Measurements from ENCODE around the gene LPCAT1.

The LPCAT1 gene

DNA sequence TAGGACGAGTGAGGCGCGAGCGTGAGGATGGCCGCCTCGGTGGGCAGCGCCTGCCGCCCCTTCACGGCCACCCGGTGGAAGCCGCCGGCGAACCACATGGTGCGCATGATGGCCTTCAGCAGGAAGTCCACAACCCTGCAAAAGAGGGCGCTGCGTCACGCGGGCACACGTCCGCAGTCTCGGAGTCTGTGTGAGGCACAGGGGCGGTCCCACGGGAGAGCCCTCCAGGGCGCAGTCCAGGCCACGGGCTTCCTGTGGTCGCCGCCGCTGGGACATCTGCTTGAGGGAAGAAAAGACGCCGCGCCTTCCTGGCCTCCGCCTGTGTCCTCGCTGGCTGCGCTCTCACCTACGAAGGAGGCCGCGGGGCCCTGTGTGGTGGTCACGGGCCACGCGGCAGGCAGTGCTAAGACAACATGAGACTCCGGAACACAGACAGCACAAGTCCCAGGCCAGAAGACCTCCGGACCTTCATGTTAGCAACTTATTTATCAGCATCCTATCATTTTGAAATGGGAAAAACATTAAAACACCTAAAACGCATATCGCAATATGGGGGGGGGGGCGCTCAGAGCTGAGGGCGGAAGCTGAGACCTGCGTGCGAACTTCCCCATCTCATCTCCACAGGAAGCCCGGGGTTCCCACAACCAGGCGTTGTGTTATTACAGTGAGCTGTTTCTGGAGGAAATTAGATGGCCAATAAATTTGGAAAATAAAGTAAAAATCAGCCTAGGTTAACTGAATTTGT is 28.8 kb downstream of the LPCAT1 start:
- no peak for DNase-seq

DNA sequence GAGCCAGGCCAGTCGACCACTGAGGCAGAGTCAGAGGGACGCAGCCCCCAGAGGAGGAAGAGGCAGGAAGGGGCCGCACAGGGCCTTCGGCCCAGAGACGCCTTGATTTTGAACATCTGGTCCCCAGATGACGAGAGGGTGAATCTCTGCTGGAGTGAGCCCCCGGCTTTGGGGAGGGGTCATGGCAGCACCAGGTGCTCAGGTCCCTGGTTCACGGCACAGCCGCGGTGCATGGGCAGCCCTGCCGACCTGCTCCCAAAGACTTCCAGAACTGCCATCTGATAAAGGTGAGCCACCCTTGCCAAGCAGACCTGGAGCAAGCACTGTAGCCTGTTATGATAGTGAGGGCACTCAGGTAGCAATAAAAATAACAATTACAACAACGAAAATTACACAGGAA is 29.8 kb downstream of the LPCAT1 start:
- no peak for DNase-seq

DNA sequence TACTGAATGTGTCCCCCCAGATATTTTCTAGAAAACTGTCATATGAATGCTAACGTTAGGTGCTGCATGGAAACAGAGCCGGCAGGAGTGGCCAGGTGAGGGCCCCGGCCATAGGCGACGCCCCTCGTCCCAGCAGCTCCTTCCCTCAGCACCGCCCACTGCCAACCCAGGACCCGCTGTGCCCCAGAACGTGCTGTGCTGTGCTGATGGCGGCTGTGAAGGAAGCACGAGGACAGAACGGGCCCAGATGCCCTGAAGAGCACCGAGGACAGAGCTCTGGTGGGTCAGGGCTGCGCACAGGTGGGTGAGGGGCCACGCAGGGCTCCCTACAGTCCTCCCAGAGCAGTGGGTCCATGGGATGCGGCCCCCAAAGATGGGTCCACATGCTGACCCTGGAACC is 30.3 kb downstream of the LPCAT1 start:
- no peak for DNase-seq

GRCh38 chr5:1492757-1493156 is 31.0 kb downstream of the LPCAT1 start:
- no peak for DNase-seq

- DNase-seq, result no peak
Measured at GRCh38 chr5:1490376-1490775, 33.4 kb downstream of the LPCAT1 start.

GRCh38 chr5:1489754-1490153 is 34.0 kb downstream of the LPCAT1 start:
- DNase-seq, result no peak

DNA sequence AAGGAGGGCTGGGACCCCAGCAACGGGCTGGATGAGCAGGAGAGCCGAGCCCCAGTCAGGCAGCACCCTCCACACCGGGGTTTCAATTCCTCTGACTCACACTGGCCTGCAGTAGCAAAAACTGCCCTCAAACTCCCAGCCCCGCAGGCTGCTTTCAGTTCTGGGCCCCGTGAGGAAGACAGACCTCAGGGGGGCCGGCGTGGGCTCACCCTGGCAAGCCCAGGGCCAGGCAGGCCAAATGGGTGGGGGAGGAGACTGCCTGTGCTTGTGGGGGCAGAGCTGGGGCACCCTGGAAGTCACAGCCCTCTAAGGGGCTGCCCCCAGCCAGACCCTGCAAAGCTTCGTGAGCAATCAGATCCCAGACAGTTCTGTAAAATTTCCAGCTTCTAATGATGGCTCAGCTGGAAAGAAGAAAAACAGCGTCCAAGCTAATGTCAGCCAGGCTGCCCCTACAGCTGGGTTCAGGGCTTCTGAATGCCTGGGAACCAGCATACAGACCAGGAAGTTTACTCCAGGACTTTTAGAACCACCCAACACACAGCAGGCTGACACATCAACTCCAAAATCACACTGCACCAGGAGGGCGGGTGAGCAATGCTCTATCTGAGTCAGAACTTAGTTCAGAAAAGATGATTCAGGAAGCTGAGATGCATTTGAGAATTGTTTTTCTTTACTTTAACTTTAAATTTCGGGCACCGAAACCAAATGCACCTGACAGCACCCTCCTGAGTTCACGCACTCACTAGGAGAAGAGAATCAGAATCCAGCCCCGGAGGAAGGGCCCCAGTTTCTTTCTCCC is 34.7 kb downstream of the LPCAT1 start:
- no peak for DNase-seq

DNA sequence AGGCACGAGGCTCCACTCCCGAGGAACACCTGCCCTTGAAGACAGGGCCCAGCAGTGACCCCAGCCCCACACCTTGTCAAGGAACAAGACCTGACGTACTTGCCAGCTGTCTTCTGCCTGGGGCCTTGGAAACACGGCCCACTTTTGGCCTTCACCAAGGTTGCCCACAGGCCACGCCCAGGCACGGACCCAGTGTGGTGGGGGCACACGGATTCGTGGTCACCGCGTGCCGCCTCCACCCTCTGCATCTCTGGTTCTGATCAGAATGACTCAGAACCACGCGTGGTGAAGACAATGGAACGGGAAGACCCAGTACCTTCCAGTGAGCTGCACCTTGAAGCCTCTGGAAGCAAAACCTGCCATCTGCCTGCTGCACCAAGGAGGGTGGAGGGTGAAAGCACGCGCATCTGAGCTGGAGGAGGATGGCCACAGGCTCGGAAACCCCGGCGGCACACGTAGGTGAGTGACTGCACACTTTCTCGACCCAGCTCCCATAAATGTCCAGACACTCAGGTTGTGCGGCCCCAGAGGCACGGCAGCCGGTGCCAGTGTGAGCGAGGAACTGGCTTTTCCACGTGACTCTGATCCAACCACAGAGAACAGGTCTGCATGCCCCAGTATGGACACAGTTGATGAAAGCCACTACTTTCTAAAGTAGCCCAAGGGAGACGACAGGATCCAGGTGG is 36.5 kb downstream of the LPCAT1 start:
- DNase-seq, result no peak

GRCh38 chr5:1486271-1486670 is 37.5 kb downstream of the LPCAT1 start:
- no peak for DNase-seq

DNA sequence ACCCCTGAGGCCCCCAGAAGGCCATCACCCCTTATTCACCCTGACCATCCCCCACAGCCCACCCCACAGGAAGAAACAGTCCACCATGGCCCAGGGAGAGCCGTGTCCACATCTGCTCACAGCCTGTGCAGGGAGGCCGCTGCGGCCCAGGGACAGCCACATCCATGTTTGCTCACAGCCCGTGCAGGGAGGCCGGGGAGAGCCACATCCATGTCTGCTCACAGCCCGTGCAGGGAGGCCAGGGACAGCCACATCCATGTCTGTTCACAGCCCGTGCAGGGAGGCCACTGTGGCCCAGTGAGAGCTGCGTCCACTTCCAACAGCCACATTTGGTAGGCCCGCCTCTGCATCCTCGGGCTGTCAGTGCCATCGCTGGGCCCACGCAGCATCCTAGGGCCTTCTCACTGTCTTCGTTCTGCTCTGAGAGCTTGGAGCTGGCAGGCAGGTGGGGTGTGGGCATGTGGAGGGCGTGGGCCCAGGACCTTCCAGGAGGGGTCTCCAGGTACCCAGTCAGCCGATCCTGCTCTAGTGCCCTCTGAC is 38.1 kb downstream of the LPCAT1 start:
- DNase-seq, result no peak

DNA sequence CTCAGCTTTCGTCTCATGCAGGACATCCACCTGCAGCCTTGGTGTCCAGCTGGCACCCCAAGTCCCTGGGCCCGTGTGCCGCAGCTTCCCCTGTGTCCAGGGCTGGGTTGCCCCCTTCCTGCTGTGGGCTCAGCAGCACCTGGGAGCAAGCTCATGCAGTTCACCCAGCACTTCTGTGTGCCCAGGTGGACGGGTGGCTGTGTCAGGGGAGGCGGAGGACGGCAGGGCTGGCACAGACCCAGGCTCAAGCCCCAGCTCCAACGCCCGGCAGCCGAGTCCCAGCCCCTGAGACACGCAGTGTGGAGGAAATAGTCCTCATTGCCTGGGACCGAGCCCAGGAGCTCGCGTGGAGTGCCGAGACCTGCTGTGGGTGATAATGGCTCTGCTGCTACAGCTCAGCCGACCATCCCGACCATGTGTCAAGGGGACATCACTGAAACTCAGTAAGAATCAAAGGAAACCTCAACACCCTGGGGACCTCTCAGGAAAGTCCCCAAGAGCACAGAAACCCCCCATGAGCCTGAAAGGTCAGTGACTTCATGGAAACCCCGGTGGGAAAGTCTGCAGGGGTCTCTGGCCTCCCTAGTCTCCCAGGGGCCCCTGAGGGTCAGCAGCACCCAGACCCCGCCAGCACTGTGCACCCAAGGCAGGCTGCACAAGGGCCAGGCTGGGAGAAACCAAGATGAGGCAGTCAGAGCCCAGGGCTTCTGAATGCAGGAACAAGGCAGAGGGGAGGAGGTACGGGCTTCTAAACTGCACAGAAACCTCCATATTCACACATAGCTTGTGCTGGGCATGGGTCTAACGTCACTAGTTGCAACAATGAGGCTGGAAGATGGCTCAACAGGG is 38.8 kb downstream of the LPCAT1 start:
- no peak for DNase-seq

GRCh38 chr5:1483856-1484729 is 39.7 kb downstream of the LPCAT1 start:
- DNase-seq, result no peak

- DNase-seq, result no peak
Measured at GRCh38 chr5:1483064-1483463, 40.7 kb downstream of the LPCAT1 start.

DNA sequence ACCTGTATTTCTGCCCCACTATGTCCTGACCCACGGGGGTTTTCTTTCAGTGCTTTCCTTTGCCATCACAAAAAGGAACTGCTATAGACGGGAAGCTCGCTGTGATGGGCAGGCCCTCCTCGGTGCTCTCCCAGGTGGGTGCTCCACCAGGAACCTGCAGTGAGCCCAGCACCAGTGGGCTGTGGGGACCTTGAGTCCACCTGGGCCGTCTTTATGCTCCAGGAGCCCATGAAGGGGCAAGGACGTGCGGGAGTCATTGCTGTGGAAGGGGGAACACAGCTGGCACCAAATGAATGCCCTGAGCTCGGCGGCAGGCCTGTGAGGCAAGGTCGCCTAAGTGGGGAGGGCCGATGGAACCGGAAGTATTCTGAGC is 41.8 kb downstream of the LPCAT1 start:
- no peak for DNase-seq

DNA sequence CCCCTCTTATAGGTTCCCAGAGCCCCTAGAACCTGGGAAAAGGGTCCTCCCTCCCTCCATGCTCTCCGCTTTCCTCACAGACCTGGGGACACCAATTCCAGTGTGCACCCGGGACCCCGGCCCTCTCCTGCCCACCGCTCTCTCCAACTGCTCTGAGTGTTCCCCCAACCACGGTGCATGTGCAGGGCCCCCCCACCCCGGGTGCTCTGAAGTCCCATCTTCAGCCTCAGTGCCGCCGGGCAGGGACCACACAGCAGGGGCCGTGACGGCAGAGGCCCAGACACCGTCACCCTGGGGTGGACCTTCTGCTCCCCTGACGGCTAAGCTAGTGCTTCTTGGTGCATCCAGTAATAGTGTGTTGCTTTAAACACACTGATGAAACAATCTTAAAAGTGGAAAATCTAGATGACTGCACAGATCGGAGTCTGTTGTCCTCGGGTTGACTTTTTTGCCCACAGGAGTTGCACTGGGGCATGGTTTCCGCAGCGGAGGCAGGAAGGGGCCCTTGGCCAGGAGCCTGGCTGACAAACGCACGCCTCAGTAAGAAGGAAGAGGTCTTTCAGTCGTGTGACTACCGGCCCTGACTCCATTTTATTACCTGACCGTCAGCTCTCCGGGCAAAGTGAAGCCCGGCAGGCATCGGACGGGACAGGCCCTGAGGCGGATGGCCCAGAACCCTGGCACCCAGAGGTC is 42.3 kb downstream of the LPCAT1 start:
- DNase-seq, result no peak

DNA sequence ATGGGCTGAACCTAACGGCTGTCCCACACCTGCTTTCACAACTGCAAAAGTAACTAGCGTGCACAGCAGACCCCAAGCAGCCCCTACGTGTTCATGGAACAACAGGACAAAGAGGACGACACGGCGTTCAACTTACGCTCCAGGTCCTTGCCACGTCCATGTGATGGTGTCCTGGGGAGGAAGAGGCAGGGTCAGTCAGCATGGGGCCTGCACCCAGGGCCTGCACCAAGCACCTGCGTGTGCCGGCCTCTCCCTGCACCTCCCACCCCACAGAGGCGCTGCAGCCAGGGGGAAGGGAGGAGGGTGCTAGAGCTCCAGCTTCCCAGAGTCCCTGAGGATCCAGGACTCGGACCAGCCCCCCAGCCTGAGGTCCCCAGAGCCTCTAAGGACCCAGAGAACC is 43.0 kb downstream of the LPCAT1 start:
- no peak for DNase-seq

DNA sequence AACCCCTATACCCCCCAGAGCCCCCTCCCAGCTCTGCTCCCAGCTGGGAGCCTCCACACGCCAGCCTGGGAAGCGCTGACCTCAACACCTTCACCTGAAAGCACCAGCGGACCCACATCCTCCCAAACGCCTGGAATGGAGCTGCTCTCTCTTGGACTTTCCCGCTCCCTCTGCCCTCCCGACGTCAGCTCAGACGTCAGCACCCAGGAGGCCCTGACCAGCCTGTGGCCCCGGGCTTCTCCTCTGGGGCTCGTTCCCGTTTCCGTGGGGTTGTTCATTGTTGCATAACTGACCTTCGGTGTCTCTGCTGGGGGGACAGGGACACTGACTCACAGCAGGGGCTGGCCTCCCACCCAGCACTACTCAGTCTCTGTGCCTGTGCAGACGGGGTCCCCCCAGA is 43.5 kb downstream of the LPCAT1 start:
- DNase-seq, result no peak

DNA sequence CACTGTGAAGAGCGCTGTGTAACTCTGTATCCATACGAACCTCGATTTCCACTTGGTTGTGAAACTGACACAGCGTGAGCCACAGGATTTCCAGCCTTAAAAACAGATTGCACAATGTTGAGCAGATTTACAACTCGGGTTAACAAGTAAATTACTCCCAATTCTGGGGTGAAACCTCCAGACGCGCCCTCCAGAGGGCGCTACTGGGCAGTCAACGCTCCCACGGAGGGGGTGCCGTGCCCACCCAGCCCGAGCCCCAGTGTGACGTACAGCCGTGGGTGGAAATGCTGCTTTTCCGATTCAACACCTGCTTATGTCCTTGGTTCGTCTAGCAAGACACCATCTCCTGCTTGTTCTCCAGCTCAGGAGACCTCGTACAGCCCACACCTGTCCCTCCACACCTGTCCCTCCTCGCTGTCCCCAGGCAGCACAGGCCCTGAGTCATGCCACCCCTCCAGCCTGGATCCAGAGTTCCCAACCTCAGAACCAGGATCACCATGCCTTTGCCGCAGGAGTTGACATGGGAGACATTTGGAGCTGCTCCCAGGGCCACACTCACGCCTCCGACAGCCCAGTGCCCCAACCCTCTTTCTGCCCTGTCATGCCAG is 44.1 kb downstream of the LPCAT1 start:
- no peak for DNase-seq

GRCh38 chr5:1479066-1479465 is 44.7 kb downstream of the LPCAT1 start:
- DNase-seq, result no peak

DNA sequence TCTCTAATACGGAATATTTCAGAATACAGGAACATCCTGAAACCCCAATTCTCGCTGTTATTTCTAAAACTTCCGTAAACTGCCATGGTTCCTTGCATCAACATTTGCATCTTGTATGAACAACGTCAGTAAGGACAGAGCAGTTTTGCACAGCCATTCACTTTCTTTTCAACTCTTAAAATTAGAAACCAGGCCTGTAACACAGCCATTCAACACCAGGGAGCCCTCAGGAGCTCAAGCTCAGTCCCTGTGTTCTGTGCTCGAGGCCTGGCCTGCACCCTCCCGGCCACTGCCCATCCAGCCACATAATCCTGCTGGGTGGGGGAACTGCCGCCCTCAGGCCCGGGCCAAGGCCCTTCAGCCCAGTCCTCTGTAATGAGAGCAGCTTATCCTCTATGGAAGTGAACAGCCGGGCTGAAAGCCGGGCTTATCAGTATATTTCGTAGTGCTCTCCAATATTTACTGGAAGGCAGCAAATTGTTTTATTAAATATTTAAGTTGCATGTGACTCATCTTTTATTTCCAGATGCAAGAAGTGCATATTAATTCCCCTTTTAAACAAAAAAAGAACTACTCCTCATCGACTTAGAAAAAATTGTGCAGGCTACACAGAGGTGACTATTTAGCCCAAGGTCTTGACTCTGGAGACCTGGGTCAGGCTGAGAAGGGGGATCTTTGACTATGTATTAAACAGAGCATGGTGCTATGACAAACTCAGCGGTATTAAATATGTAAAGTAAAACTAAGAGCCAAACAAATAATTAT is 45.3 kb downstream of the LPCAT1 start:
- no peak for DNase-seq

All from NCI-H1048 (cell line).